B cell (primary cell): Measurements from ENCODE around the gene KLHL20. TPM values are rescaled to one million over a fixed set of nuclear protein-coding genes. Genes with fewer than 3 reads are reported as not detected.

Experiments
- ATAC-seq: fragments of 200-7000 bp; cut with Tn5 transposase; one replicate; pipeline ENCODE4 v1.10.0; 2021; ENCODE audit warnings: low read depth, mild to moderate bottlenecking, moderate number of reproducible peaks, moderate library complexity
- CTCF ChIA-PET: fragments of 350-600 bp; sonication (Branson Sonifier 250); formaldehyde crosslinking; loops from one replicate; lab custom pipeline; 2021; ENCODE audit warnings: antibody characterized with exemption, inconsistent platforms; lab: Charles Lee
- POLR2A ChIA-PET: fragments of 350-600 bp; sonication (Branson Sonifier 250); formaldehyde crosslinking; loops from one replicate; lab custom pipeline; 2021; ENCODE audit warnings: antibody characterized with exemption; lab: Charles Lee
- DNase-seq: peaks from one replicate; pipeline ENCODE4 v3.0.0; 2013
- H2AFZ ChIP-seq: 2 replicates; pipeline ENCODE4 v1.6.1; 2012; ENCODE audit warnings: mild to moderate bottlenecking, low read depth, low read length; ENCODE audit not compliant: insufficient read depth, poor library complexity, severe bottlenecking
- H3K27ac ChIP-seq, 2 donors: 1 replicate in 1 of 2; 2 replicates in 1 of 2; pipeline ENCODE4 v1.5.1; 2012 to 2013; ENCODE audit warnings: low read length in 2 of 2, mild to moderate bottlenecking in 2 of 2, moderate library complexity in 1 of 2
- H3K27me3 ChIP-seq, 4 experiments: fragments of 200-600 bp in 1 of 4; sonication (generic) in 1 of 4; replicated peaks in 1 of 4; 1 replicate in 2 of 4; 2 replicates in 2 of 4; pipeline versions ENCODE4 v1.6.1 to v1.7.0; 2013 to 2016; ENCODE audit warnings: low read length in 3 of 4, mild to moderate bottlenecking in 2 of 4, mixed read lengths in 1 of 4, moderate library complexity in 1 of 4; ENCODE audit not compliant: insufficient read depth in 4 of 4, control insufficient read depth in 3 of 4; ENCODE audit errors: control extremely low read depth in 1 of 4
- H3K36me3 ChIP-seq, 2 experiments: replicated peaks in 1 of 2; 1 replicate in 1 of 2; 2 replicates in 1 of 2; pipeline versions ENCODE4 v1.6.1 to v1.7.1; 2013; ENCODE audit warnings: low read length in 1 of 2; ENCODE audit not compliant: insufficient read depth in 2 of 2, control insufficient read depth in 1 of 2; ENCODE audit errors: control extremely low read depth in 1 of 2, extremely low read depth in 1 of 2
- H3K4me1 ChIP-seq, 2 donors: fragments of 200-600 bp in 1 of 2; sonication (generic) in 1 of 2; 1 replicate in 1 of 2; 2 replicates in 1 of 2; pipeline versions ENCODE4 v1.5.1 to v1.6.1; 2013 to 2017; ENCODE audit warnings: low read length in 2 of 2; ENCODE audit not compliant: control insufficient read depth in 2 of 2, insufficient read depth in 2 of 2
- H3K4me2 ChIP-seq: replicated peaks from 2 replicates; pipeline ENCODE3; 2012; ENCODE audit warnings: mild to moderate bottlenecking, low read depth, low read length; ENCODE audit not compliant: poor library complexity, severe bottlenecking
- H3K4me3 ChIP-seq, 5 experiments: fragments of 200-600 bp in 1 of 5; sonication (generic) in 1 of 5; 1 replicate in 3 of 5; 2 replicates in 2 of 5; pipeline versions ENCODE4 v1.5.1 to v1.7.0; 2011 to 2016; ENCODE audit warnings: low read length in 4 of 5, mild to moderate bottlenecking in 4 of 5, low read depth in 2 of 5, control low read depth in 1 of 5, moderate library complexity in 1 of 5; ENCODE audit not compliant: insufficient read depth in 1 of 5; ENCODE audit errors: control extremely low read depth in 1 of 5, extremely low read depth in 1 of 5
- H3K79me2 ChIP-seq: fragments of 200-600 bp; sonication (generic); one replicate; pipeline ENCODE4 v1.6.0; 2016; ENCODE audit warnings: low read length; ENCODE audit not compliant: control insufficient read depth, insufficient read depth
- H3K9ac ChIP-seq: fragments of 200-600 bp; sonication (generic); 2 replicates; pipeline ENCODE4 v1.6.1; 2017; ENCODE audit warnings: mild to moderate bottlenecking, low read length, moderate library complexity
- H3K9me3 ChIP-seq, 3 donors: one replicate each; pipeline versions ENCODE4 v1.6.1 to v1.7.1; 2013; ENCODE audit warnings: low read length in 2 of 3; ENCODE audit not compliant: control insufficient read depth in 2 of 3, insufficient read depth in 1 of 3; ENCODE audit errors: control extremely low read depth in 1 of 3
- H4K20me1 ChIP-seq: 2 replicates; pipeline ENCODE4 v1.6.0; 2012; ENCODE audit warnings: mild to moderate bottlenecking, low read length; ENCODE audit not compliant: insufficient read depth, control insufficient read depth, poor library complexity, severe bottlenecking
- H3K27ac Mint-ChIP-seq: one replicate; pipeline ENCODE4 v1.8.0; 2021; ENCODE audit warnings: mixed read lengths
- H3K27me3 Mint-ChIP-seq: one replicate; pipeline ENCODE4 v1.8.0; 2021; ENCODE audit warnings: mixed read lengths
- H3K4me1 Mint-ChIP-seq: one replicate; pipeline ENCODE4 v1.8.0; 2021; ENCODE audit warnings: mixed read lengths
- H3K4me3 Mint-ChIP-seq: one replicate; pipeline ENCODE4 v1.8.0; 2021; ENCODE audit warnings: mixed read lengths
- H3K9me3 Mint-ChIP-seq: one replicate; pipeline ENCODE4 v1.8.0; 2022; ENCODE audit warnings: mixed read lengths; ENCODE audit not compliant: insufficient read depth
- CTCF ChIP-seq: fragments of 200-600 bp; IDR thresholded peaks from one replicate; pipeline ENCODE4 v1.8.0; 2022; ENCODE audit warnings: antibody characterized with exemption, mild to moderate bottlenecking
- EZH2 ChIP-seq: IDR thresholded peaks from 2 replicates; pipeline ENCODE4 v1.6.1; 2012; ENCODE audit warnings: borderline replicate concordance, low read depth, mild to moderate bottlenecking, moderate library complexity, low read length; ENCODE audit not compliant: insufficient read depth, poor library complexity, severe bottlenecking
- WGBS: methylation state at CpG from one replicate; pipeline ENCODE4 v1.1.5; 2013; ENCODE audit warnings: missing lambda C conversion rate; ENCODE audit not compliant: insufficient coverage; 5-methylcytosine and 5-hydroxymethylcytosine counted together
- intact Hi-C: fragments of 100-400 bp; cut with micrococcal nuclease; formaldehyde crosslinking; loops from one replicate; pipeline ENCODE4 v1.10.0; 2022
- polyA plus RNA-seq: library from polyadenylated mRNA; depleted of rRNA; stranded (reverse); fragments of >200 nt; gene quantifications from 2 replicates; pipeline ENCODE4 v1.2.3, GENCODE V29; 2012
- small RNA-seq: library from RNA; depleted of rRNA; stranded (forward); fragments of <200 nt; gene quantifications from one replicate; pipeline ENCODE3, GENCODE V24; 2012; ENCODE audit warnings: low replicate concordance, low read depth; ENCODE audit not compliant: insufficient read length
- total RNA-seq, 2 donors: library from RNA; stranded (reverse); fragments of 120-200 nt in 1 of 2; gene quantifications; 1 replicate in 1 of 2; 2 replicates in 1 of 2; pipeline versions ENCODE4 v1.2.3 to v1.2.4, GENCODE V29; 2013 to 2022

The KLHL20 gene
- total and polyA plus RNA-seq, 2 donors (not counting 1 experiment from before 2014, with no cell fraction given) = 8.9 to 32.2 TPM

GRCh38 chr1:173827611-173828010 is 112.8 kb downstream of the KLHL20 start:
- H3K27me3 Mint-ChIP-seq = no peaks in the 10 kb centered on the region
- ATAC-seq (no peak), DNase-seq (no peak)
- TF ChIP-seq CTCF (no peak), EZH2 (no peak)
- Histone ChIP-seq H3K36me3 (peaks cover 7 to 19% of the 10 kb centered on the region in 2 experiments), H2AFZ (no peak overlapping the region), H3K79me2 (peaks cover 15% of the 10 kb centered on the region), H4K20me1 (no peaks in the 10 kb centered on the region), H3K9me3 (no peaks in the 10 kb centered on the region), H3K4me3 (no peak overlapping the region), H3K4me1 (peaks cover 8 to 18% of the 10 kb centered on the region in 2 donors), H3K27ac (no peak overlapping the region), H3K4me2 (no peak overlapping the region), H3K27me3 (no peaks in the 10 kb centered on the region), H3K9ac (no peak overlapping the region)
- CTCF ChIA-PET = interaction anchor here (0.7 to 5.8 kb wide), 2 partner anchors 398 to 1085 kb away, joined by 4 to 62 read pairs; no protein-coding TSS in a partner anchor
- H3K27ac Mint-ChIP-seq = no peak overlapping the region
- 100% methylated on average over 2 of the region's 2 CpGs for WGBS
- peaks cover 21% of the 10 kb centered on the region for H3K4me1 Mint-ChIP-seq
- no peaks in the 10 kb centered on the region for H3K9me3 Mint-ChIP-seq
- intact Hi-C loops = no loop called here
- POLR2A ChIA-PET = no interaction called here
- no peak overlapping the region for H3K4me3 Mint-ChIP-seq

GRCh38 chr1:173832748-173833147 is 118.0 kb downstream of the KLHL20 start:
- H3K9ac ChIP-seq = no peak overlapping the region
- ATAC-seq (no peak), DNase-seq (no peak)
- no peaks in the 10 kb centered on the region for H3K9me3 ChIP-seq
- H3K79me2 ChIP-seq = no peaks in the 10 kb centered on the region
- H3K4me3 Mint-ChIP-seq = no peak overlapping the region
- POLR2A ChIA-PET = interaction anchor here (0.6 kb wide), 1 partner anchor 930 kb away, joined by 9 read pairs; no protein-coding TSS in a partner anchor
- H3K4me3 ChIP-seq = no peak overlapping the region
- CTCF ChIA-PET = interaction anchor here (1.5 kb wide), 1 partner anchor 1087 kb away, joined by 4 read pairs; no protein-coding TSS in a partner anchor
- H3K27ac Mint-ChIP-seq = no peak overlapping the region
- H2AFZ ChIP-seq = no peak overlapping the region
- no peaks in the 10 kb centered on the region for H3K9me3 Mint-ChIP-seq
- H3K36me3 ChIP-seq = peaks cover 10 to 48% of the 10 kb centered on the region in 2 experiments
- no peaks in the 10 kb centered on the region for H3K27me3 ChIP-seq
- H3K27ac ChIP-seq = no peak overlapping the region
- TF ChIP-seq CTCF = no peak
- TF ChIP-seq EZH2 = no peak
- no peaks in the 10 kb centered on the region for H3K27me3 Mint-ChIP-seq
- H4K20me1 ChIP-seq = no peaks in the 10 kb centered on the region
- no peaks in the 10 kb centered on the region for H3K4me1 Mint-ChIP-seq
- WGBS = no CpG with 5 or more reads among the region's 1 CpG
- intact Hi-C loops = no loop called here
- H3K4me2 ChIP-seq = no peak overlapping the region
- H3K4me1 ChIP-seq = no peaks in the 10 kb centered on the region

Small RNA genes lying within 50 kb of the gene (small RNA-seq; reads per million reads assigned to genes)
- not detected for gene BX248409.1
- not detected for gene RF00019

Other genes starting within 250 kb of the KLHL20 start
- 85.2 and 88.4 TPM in 2 replicates for gene PRDX6, start 237.6 kb upstream of the KLHL20 start, total RNA-seq
- 50.7 and 51.6 TPM in 2 replicates for gene PRDX6, start 237.6 kb upstream of the KLHL20 start, polyA plus RNA-seq
- not detected in 2 replicates for gene SLC9C2, start 111.9 kb upstream of the KLHL20 start, total RNA-seq
- not detected in 2 replicates for gene SLC9C2, start 111.9 kb upstream of the KLHL20 start, polyA plus RNA-seq
- not detected in 2 replicates for gene TEX50, start 79.6 kb upstream of the KLHL20 start, total RNA-seq
- gene TEX50, start 79.6 kb upstream of the KLHL20 start, polyA plus RNA-seq = not detected in 2 replicates
- gene ANKRD45, start 45.1 kb upstream of the KLHL20 start, total RNA-seq = not detected in 2 replicates
- 0.06 TPM in 1 of 2 replicates, not detected in the other for gene ANKRD45, start 45.1 kb upstream of the KLHL20 start, polyA plus RNA-seq
- 17.0 and 17.3 TPM in 2 replicates for gene DARS2, start 109.7 kb downstream of the KLHL20 start, total RNA-seq
- 3.8 and 4.5 TPM in 2 replicates for gene DARS2, start 109.7 kb downstream of the KLHL20 start, polyA plus RNA-seq
- 9.7 and 14.4 TPM in 2 replicates for gene CENPL, start 109.9 kb downstream of the KLHL20 start, total RNA-seq
- gene CENPL, start 109.9 kb downstream of the KLHL20 start, polyA plus RNA-seq = 3.2 and 3.8 TPM in 2 replicates
- 590 and 622 TPM in 2 replicates for gene GAS5, start 153.0 kb downstream of the KLHL20 start, total RNA-seq
- gene GAS5, start 153.0 kb downstream of the KLHL20 start, polyA plus RNA-seq = 472 and 849 TPM in 2 replicates
- gene ZBTB37, start 153.4 kb downstream of the KLHL20 start, total RNA-seq = 37.0 and 37.1 TPM in 2 replicates
- gene ZBTB37, start 153.4 kb downstream of the KLHL20 start, polyA plus RNA-seq = 4.9 and 6.3 TPM in 2 replicates
- gene SERPINC1, start 202.3 kb downstream of the KLHL20 start, total RNA-seq = not detected in 2 replicates
- 0.12 TPM in 1 of 2 replicates, not detected in the other for gene SERPINC1, start 202.3 kb downstream of the KLHL20 start, polyA plus RNA-seq